ENCODE measurements around the gene CRYAB. TPM values are rescaled to one million over a fixed set of nuclear protein-coding genes. Genes with fewer than 3 reads are reported as not detected.

The CRYAB gene
- total RNA-seq, 1 experiment from 2014 or later = 2.1 TPM

- ATAC-seq (no peak), DNase-seq (ENCODE audit: low spot score) (no peak)
- no peak for TF ChIP-seq NR1H2 (CRISPR knock-in tag; IDR thresholded peaks at IDR 0.05)
- no peak for TF ChIP-seq ESRRA (CRISPR knock-in tag; IDR thresholded peaks at IDR 0.05; ENCODE audit: borderline replicate concordance)
- TF ChIP-seq FOXJ3 (CRISPR knock-in tag; IDR thresholded peaks at IDR 0.05; ENCODE audit: borderline replicate concordance) = no peak
- TF ChIP-seq GRHL2 (CRISPR knock-in tag; IDR thresholded peaks at IDR 0.05; ENCODE audit: insufficient replicate concordance, severe bottlenecking) = no peak
- no peak for TF ChIP-seq JUN (CRISPR knock-in tag; IDR thresholded peaks at IDR 0.05)
- no peak for TF ChIP-seq ATF6 (CRISPR knock-in tag; IDR thresholded peaks at IDR 0.05)
- TF ChIP-seq USF1 (CRISPR knock-in tag; IDR thresholded peaks at IDR 0.05) = no peak
- TF ChIP-seq PREB (CRISPR knock-in tag; IDR thresholded peaks at IDR 0.05; ENCODE audit: borderline replicate concordance) = no peak
- TF ChIP-seq FOXP4 (CRISPR knock-in tag; IDR thresholded peaks at IDR 0.05) = no peak
- no peak for TF ChIP-seq ZNF263 (CRISPR knock-in tag; IDR thresholded peaks at IDR 0.05; ENCODE audit: low read depth)
- no peak for TF ChIP-seq E2F4 (CRISPR knock-in tag; IDR thresholded peaks at IDR 0.05; ENCODE audit: borderline replicate concordance, low read depth)
- Mint-ChIP-seq H3K36me3 (no peaks in the 10 kb centered on the region), H3K4me3 (no peak overlapping the region), H3K9me3 (peaks cover 6% of the 10 kb centered on the region), H3K27ac (no peak overlapping the region), H3K27me3 (ENCODE audit: low read depth) (no peaks in the 10 kb centered on the region; the same call in 1 of the 2 replicates), H3K4me1 (peaks cover 11% of the 10 kb centered on the region)
- ChIA-PET POLR2A (no interaction called here), CTCF (no interaction called here)
Observed at GRCh38 chr11:111905411-111905810, 6.2 kb downstream of the CRYAB start.

- peaks cover 4% of the 10 kb centered on the region; the same call in 1 of the 2 replicates for H3K9me3 Mint-ChIP-seq
- H3K4me3 Mint-ChIP-seq = no peak overlapping the region
- no peaks in the 10 kb centered on the region for H3K27me3 Mint-ChIP-seq (ENCODE audit: low read depth)
- DNase-seq (ENCODE audit: low spot score) (no peak), ATAC-seq (no peak)
- H3K27ac Mint-ChIP-seq = no peak overlapping the region
- H3K36me3 Mint-ChIP-seq = no peaks in the 10 kb centered on the region
- TF ChIP-seq ZNF416 (CRISPR knock-in tag; IDR thresholded peaks at IDR 0.05) = no peak
- no peaks in the 10 kb centered on the region for H3K4me1 Mint-ChIP-seq
- ChIA-PET POLR2A (no interaction called here), CTCF (interaction anchor here (1.5 kb wide), 1 partner anchor 300 kb away, joined by 3 read pairs; no protein-coding TSS in a partner anchor)
Observed at GRCh38 chr11:111886844-111887243, 24.7 kb downstream of the CRYAB start.

- H3K9me3 Mint-ChIP-seq = no peaks in the 10 kb centered on the region
- H3K4me3 Mint-ChIP-seq = no peak overlapping the region
- H3K36me3 Mint-ChIP-seq = no peaks in the 10 kb centered on the region
- no peak for DNase-seq (ENCODE audit: low spot score)
- H3K27me3 Mint-ChIP-seq (ENCODE audit: low read depth) = no peaks in the 10 kb centered on the region
- CTCF ChIA-PET = no interaction called here
- H3K27ac Mint-ChIP-seq = no peak overlapping the region
- H3K4me1 Mint-ChIP-seq = no peaks in the 10 kb centered on the region
- POLR2A ChIA-PET = interaction anchor here (0.9 kb wide), 1 partner anchor 91 kb away, joined by 6 read pairs; no protein-coding TSS in a partner anchor
- no peak for ATAC-seq
- TF ChIP-seq TP53 (CRISPR knock-in tag; IDR thresholded peaks at IDR 0.05) (no peak), ZNF317 (CRISPR knock-in tag; IDR thresholded peaks at IDR 0.05; ENCODE audit: borderline replicate concordance, low read depth) (no peak), NFE2L1 (CRISPR knock-in tag; IDR thresholded peaks at IDR 0.05) (no peak), JAZF1 (CRISPR knock-in tag; IDR thresholded peaks at IDR 0.05) (no peak), OVOL2 (CRISPR knock-in tag; IDR thresholded peaks at IDR 0.05; ENCODE audit: borderline replicate concordance) (no peak), AFF4 (CRISPR knock-in tag; IDR thresholded peaks at IDR 0.05; ENCODE audit: borderline replicate concordance) (no peak), ZNF423 (CRISPR knock-in tag; IDR thresholded peaks at IDR 0.05) (no peak), ZNF232 (CRISPR knock-in tag; IDR thresholded peaks at IDR 0.05) (no peak)
Observed at GRCh38 chr11:111886032-111886431, 25.5 kb downstream of the CRYAB start.

Data from WTC11 (cell line).